Activated T-cell treated with anti-CD3 and anti-CD28 coated beads for 48 hours (primary cell): ENCODE results near the gene CBFA2T3.

Source experiments
- DNase-seq: peaks from one replicate; pipeline ENCODE4 v3.0.0-alpha.2; 2020; ENCODE audit warnings: low read depth

The CBFA2T3 gene

DNA sequence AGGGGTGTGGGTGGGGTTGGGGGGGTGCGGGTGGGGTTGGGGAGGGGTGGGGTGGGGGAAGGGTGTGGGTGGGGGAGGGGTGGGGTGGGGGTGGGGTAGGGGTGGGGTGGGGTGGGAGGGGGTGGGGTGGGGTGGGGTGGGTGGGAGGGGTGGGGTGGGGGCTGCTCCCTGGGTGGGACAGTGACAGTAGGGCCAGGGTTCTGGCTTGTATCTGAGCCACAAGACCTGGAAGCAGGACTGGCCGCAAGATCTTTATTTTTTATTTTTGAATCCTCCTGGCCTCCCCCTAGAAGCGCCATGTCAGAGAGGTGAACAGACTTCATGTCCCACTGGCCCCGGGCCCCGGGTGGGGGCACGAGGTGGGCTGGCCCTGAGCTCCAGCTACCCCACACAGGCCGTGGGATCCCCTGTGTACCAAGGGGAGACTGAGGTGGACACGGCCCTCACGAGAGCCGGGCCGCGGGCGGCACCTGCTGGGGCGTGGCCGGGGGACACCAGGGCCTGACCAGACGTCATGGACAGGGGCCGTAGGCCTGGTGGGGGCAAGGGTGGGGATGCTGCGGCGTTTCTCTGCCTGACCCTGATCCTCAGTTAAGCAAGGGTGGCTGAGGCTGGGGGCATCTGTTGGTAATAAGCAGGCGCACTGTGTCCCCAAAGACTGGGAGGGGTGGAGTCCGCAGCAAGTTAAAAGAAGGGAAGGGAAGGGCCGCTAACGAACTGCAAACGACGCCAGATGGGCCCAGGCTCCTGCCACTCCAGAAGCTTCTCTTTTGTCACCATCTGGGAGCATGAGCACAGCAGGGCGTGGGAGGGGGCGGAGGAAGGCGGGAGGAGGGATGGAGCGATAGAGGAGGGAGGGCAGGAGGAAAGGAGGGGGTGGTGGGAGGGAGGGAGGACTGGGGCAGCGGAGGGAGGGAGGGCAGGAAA lies 88.3 kb downstream of the CBFA2T3 start:
- DNase-seq: no peak

DNA sequence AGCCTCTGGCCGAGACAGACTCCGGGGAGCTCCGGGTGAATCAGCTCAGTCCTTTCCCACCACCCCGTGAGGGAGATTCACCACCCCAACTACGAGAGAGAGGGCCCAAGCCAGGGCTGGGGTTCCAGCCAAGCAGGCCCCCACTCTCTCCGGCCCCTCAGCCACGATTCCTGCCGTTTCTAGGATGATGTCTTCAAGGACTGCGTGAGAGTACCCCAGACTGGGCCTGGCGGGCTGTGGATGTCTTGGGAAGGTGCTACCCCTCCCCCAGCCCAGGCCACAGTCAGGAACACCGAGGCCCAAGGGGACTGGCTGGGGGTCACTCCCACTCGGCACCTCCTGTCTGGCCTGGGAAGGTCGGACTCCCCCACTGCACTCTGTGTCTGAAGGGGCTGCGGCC lies 89.0 kb downstream of the CBFA2T3 start:
- no peak for DNase-seq

DNA sequence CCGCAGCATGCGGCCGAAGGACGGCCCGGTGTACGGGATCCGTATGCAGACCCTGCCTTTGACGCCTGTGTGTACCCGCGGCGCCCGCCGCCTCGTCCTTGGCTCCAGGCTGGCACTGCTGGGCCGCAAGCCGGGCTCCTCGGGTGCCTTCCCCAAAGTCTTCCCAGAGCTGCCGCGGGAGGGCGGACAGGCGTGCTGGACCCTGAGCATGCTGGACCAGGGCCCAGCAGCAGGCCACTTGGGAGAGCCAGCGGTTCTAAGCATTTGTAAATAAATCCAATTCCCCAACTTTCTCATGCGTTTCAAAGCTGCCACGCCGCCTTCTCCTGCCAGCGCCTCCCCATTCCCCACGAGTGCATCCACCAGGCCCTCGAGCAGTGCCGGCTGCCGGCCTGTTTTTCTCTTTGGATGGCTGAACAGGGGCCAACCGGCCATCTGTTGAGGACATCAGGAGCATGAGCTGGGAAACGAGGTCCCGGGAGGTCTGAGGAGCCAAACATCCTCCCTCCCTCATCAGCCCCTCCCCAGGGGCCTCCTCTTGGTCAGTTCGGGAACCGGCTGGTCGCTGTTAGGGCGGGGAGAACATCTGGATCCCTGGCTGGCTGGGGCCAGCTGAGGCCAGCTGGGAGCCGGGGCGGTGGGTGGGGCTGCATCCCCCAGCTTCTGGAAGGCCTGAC lies 90.0 kb downstream of the CBFA2T3 start:
- DNase-seq: no peak

DNA sequence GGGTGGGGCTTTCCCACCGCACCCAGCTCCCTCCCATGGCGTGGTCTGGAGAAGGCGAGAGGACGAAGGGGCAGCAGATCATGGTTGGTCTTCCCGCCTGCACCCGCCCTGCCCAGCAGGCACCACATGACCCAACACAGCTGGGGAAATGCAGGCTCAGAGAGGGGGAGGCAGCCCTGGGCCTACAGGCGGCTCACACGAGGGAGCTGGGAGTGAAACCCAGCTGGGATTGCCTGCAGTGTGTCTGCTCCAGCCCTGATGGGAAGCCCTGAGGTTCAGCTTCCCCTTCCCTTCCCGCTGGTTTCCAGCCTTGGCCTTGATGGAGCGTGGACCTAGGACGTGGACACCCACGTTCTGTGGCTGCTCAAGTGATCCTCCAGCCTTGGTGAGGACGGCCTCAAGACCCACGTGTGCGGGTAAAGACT lies 90.6 kb downstream of the CBFA2T3 start:
- DNase-seq: no peak

DNA sequence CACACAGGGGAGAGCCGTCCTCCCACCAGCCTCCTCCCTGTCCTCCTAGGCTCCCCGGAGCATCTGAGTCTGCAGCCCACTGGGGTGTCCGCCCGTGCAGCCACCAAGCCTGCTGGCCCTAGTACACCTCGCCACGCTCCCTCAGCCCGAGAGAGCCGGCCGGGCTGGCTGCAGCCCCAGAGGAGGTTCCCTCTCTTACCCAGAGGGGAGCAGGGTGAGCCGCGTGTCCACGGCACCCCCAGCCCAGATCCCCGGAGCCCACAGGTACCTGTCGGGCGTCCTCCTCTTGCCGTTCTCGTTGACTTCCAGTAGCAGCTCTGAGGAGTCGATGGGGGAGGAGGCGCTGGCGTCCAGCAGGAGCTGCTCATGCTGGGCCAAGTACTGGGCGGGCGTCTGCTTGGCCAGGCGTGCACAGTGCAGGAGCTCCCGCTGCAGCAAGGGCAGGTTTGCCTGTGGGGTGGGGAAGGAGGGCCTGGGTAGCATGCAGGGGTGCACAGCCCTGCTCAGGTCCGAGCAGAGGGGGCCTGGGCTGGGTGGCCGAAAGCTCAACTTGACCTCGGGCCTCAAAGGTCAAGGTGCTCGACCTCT lies 91.2 kb downstream of the CBFA2T3 start:
- no peak for DNase-seq

DNA sequence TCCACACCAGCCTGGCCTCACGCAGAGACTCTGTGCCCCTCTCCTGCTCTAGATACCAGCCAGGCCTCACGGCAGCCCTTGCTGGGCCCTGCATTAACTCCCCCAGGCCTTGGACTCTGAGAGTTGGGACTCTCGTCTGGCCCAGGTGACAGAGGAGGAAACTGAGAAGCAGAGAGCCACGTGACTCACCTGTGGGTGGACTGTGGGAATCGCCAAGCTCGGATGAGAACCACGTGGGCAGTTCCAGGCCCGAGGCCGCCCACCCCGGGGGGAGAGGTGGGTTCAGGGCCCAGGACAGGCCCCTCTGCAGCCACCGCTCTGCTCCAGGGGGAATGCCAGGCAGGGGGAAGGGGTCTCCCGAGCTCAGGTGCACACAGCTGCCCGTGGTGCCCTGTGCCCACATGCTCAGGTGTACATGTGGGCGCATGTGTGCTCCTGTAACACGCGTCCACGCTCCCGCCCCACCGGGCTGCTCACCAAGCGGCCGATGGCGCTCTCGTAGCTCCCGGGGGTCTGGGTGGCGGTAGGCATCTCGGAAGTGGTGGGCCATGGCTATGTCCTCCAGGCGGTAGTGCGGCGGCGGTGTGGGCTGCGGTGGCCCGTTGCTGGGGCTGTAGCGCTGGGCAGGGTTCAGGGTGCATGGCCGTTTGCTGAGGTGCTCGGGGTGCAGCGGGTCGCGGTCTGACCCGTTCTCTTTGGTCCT lies 92.3 kb downstream of the CBFA2T3 start:
- no peak for DNase-seq

DNA sequence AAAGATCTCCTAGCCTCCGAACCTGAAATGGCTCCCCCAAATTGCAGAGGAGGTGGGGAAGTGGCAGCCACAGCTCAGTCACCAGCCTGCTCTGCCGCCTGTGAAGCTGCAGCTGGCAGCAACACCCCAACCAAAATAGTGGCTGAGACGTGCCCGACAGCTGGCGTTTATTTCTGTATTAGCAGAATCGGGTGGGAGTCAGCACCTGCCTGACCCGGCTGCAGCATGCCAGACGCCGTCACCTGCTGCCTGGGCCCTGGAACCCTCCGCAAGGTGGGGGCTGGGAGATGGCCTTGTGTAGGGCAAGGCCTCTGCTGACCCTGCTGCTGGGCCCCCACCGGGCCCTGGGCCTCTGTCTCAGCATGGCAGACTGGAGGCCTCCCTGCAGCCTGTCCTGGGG lies 93.1 kb downstream of the CBFA2T3 start:
- no peak for DNase-seq

DNA sequence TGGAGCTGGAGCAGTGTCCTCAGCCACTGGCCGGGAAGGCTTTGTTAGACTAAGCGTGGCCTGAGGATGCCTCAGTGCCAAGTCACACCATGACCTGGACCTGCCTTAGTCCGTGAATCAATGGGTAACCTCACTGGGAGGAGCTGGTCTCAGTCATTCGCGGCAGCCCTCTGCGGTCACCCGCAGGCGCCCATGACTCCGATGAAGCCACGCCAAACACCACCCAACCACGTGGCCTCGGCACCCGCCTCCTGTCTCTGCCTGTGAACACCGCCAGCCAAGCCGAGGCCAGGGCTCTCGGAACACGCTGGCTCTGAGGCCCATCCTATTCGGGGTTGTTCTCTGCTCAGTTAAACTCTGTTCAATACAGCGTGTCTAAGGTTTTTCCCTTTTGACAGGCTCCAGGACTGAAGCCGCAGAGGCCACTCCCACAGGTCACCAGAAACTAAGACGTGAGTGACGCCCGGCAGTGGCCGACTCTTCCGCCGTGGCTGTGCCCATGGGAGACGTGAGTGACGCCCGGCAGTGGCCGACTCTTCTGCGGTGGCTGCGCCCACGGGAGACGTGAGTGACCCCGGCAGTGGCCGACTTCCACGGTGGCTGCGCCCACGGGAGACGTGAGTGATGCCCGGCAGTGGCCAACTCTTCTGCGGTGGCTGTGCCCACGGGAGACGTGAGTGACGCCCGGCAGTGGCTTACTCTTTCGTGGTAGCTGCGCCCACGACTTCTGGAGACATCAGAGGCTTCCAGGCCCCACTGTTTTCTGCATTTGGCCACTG lies 93.7 kb downstream of the CBFA2T3 start:
- no peak for DNase-seq

DNA sequence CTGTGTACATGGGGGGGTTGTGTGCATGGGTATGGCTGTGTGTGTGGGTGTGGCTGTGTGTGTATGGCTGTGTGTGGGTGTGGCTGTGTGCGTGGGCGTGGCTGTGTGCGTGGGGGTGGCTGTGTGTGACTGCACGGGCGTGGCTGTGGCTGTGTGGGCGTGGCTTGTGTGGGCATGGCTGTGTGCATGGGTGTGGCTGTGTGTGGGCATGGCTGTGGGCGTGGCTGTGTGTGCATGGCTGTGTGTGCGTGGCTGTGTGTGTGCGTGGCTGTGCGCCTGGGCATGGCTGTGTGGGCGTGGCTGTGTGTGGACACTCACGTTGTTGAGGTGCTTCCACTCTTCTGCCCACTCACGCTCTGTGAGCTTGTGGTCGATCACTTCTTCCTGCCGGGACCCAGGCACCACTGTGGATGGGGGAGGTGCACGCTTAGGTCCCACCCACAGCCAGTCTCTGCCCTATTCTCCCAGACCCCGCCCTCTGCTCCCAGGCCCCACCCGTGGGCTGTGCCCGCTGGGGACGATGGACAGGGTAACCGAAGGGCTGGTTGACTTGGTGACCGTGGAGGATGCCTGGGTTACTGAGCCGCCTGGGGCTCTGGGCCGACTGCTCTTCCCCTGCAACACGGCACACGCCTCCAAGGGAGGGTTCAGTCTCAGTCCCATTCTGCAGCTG lies 94.5 kb downstream of the CBFA2T3 start:
- no peak for DNase-seq

DNA sequence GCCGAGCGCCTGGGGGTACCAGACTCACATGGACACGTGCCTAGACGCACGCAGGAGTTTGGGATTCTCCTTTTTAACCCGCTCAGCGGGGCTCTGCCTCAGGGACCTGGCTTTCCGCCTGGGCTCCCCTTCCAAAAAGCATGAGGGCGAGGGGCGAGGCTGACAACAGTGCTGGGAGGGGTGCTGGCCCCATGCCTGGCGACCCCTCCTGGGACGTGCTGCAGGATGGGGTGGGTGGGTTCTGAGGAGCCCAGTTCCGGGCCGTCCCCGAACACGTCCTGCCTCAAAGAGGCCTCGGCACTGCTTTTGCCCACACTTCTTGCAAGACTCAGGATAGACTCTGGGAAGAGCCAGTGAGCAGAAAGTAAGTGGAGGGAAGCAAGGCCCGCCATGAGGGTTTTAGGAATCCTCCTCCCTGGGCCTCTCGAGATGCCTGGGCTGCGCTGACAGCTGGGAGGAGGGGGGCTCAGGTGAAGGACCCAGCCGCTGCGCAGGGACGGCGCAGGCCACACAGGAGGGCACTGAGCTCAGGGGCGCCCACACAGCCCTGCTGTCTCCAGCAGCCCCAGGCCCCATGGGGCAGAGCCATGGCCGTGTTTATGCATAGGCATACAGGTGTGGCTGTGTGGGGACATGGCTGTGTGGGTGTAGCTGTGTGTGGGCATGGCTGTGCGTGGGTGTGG lies 95.2 kb downstream of the CBFA2T3 start:
- DNase-seq: no peak

DNA sequence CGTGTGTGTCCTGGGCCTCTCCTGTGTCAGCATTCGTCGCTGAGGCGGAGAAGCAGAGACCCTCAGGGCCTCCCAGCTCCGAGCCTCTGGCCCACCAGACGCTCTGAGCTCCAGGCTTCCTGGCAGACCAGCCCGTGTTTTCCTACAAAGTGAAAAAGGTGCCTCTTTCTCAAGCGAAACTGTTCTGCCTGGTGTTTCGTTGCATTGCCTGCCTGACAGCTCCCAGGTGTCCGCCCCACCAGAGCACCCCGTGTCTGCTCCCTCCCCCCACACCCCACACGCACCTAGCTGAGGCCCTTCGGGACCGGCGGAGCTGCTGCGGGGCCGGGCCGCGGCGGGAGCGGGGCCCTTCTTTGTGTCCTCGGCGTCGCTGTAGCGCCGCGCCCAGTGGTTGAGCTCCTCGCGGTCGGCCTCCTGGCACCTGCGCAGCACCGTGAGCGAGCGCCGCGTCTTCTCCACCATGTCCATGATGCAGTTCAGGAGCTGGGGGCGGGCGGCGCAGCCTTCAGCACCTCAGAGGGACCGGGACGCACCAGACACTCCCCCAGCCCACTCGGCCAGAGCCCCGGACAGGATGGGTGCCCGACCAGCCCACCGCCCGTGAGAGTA lies 95.9 kb downstream of the CBFA2T3 start:
- DNase-seq: no peak

DNA sequence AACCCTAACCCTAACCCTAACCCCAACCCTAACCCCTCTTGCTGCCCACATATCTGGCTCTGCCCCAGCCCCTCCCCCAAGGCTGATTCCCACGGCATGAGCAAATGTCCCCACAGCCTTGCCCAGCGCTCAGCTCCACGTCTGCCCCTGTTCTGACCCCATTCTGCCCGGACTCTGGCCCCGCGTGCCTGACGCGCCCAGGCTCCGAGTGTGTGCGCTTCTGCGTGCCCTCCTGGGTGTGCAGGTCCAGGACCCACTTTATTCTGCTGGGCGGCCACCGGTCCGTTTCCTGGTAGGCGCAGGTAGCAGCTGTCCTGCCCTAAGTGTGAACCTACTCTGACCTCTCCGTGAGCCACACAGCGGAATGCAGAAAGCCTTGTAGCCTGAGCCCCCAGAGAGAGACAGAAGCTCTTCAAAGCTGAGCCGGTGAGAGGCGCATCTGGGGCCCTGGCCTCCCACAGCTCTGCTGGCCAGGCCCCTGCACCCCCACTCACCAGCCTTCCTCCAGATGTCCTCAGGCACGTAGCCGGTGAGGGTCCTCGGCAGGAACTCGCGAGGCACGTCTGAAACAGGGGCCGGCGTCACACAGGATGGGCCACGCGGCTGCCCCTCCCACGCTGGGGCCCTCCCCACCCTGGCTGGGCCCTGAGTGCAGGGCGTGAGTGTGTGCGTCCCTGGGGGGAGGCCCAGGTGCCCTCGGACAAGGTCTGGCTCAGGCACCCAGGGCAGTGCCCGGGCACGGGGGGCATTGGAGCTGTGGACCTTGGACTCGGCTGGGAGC lies 96.6 kb downstream of the CBFA2T3 start:
- no peak for DNase-seq

DNA sequence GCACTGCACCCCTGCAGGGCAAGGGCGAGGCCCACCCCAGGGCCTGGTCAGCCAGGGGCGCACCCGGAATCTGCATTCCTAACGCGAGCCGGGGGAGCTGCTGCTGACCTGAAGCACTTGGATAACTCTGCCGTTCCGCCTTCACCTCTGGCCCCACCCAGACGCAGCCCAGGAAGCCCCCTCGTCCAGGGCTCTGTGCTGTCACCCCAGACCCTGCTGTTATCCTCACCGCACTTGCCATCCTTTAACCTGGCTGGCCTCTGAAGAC lies 97.3 kb downstream of the CBFA2T3 start:
- DNase-seq: no peak

DNA sequence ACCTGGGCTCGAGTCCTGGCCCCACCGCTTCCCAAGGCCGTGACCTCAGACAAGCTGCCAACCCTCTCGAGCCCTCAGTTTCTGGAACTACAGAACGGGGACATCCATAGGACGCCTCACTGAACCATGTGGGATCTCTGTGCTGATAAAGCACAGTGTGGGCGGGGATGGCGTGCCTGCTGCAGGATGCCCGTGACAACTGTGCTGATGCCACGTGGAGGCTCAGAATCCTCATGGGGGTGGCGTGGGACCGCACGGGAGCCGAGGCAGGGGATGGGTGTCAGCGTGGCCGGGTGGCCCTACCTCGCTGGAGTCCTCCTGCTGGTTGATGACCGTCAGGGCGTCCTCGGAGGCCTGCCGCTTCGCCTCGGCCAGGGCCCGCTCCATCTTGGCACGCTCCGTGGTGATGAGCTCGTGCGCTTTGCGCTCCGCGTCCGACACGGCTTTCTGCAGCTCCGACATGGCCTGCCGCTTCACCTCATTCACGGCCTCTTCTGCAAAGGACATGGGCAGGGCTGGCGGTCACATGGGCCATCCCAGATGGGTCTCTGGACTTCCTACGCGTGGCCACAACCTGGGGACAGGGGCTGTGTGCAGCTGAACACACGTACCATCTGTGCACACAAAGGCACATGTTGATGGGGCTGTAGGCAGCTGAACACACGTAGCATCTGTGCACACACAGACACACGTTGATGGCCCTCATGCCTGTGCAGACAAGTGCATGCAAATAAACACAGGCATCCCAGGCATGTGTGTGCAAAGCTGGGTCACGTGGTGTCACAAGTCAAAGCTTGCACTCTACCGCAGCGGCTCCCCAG lies 97.8 kb downstream of the CBFA2T3 start:
- no peak for DNase-seq

DNA sequence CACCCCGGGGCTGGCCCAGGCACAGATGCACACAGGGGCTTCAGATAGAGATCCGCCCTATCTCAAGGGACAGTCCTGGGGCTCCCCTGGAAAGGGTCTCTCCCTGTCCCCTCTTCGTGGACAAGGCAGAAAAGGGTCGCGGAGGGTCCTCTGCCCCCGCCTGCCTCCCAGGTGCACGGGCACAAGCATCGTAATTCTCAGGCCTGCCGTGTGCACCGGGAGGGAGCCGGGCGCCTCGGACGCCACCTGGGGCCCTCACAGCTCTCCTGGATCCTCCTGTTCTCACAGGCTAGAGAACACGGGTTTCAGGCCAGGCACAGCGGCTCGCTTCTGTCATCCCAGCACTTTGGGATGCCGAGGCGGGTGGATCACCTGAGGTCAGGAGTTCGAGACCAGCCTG lies 98.7 kb downstream of the CBFA2T3 start:
- no peak for DNase-seq

DNA sequence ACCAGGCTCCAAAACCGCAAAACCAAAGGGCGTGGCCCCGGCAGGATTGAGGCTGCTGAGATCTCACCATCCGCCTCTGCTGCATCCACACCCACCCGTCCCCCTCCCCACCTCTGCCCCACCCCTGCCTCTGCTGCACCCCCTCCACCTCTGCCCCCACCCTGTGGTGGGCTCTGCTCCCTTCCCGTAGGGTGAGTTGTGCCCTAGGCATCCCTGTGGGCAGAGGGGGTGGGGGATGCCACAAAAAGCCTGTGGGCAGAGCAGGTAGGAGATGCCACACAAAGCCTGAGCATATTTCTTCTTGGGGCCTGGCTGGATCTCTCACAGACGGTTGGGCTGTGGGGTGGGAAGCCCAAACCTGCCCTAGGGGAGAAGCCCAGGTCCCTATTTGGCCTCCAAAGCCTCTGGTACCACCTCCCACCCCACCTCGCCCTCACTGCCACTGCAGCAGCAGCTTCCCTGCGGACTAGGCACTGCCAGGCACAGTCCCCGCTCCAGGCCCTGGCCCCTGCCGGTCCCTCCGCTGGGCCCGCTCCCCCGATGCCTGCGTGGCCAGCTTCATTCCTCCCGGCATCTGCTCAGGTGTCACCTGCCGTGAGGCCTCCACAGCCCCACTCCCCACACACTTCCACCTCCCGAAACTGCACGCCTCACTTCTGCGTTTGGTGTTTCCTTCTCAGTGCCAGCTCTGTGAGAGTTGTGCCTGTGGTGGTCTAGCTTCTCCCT lies 99.3 kb downstream of the CBFA2T3 start:
- no peak for DNase-seq

DNA sequence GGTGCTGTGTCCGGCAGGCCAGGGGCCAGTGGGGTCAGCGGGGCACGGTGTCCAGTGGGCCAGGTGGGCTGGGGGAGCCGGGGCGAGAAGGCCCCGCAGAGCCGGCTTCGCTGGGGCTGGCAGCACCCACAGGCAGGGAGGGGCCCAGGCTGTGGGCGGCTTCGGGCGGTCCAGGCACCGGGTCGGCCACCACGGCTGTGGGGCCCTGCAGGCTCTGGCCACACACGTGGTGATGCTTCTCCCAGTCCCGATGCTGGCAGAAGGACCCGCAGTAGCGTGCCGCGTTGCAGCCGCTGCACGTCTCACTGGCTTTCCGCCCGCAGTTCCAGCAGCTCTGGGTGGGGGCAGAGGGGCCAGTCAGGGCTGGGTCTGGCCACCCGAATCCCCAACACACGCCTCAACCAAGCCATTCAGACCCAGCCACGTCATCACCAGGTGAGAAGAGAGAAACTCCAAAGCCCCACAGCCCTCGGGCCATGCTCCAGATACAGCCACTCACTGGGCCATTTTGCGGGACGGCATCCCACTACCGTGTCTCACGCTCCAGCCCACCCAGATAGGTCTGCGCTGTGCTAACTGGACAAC lies 100.0 kb downstream of the CBFA2T3 start:
- DNase-seq: no peak
